Prostate gland (tissue), 2 donors: ENCODE data around the gene IL12RB1. TPM values are rescaled to one million over a fixed set of nuclear protein-coding genes. Genes with fewer than 3 reads are reported as not detected.

ENCODE experiments used
- DNase-seq: peaks from one replicate; pipeline ENCODE4 v3.0.0-alpha.2; 2019; ENCODE audit warnings: low spot score
- H3K27ac ChIP-seq, 2 donors: fragments of 200-600 bp; sonication (generic); 2 replicates each; pipeline ENCODE4 v1.5.1; 2017 to 2019
- H3K27me3 ChIP-seq: fragments of 200-600 bp; sonication (generic); replicated peaks from 2 replicates; pipeline ENCODE4 v1.5.1; 2019; ENCODE audit not compliant: insufficient read depth
- H3K36me3 ChIP-seq, 2 donors: fragments of 200-600 bp; sonication (generic); 1 replicate in 1 of 2; 2 replicates in 1 of 2; pipeline versions ENCODE4 v1.5.1 to v1.8.1; 2017 to 2019
- H3K4me1 ChIP-seq: fragments of 200-600 bp; sonication (generic); replicated peaks from 2 replicates; pipeline ENCODE4 v1.5.1; 2019
- H3K4me3 ChIP-seq, 2 donors: fragments of 200-600 bp; sonication (generic); 2 replicates each; pipeline ENCODE4 v1.5.1; 2017 to 2019
- H3K9me3 ChIP-seq: fragments of 200-600 bp; sonication (generic); 2 replicates; pipeline ENCODE4 v1.5.1; 2017
- POLR2A ChIP-seq: fragments of 450-650 bp; IDR thresholded peaks from one replicate; pipeline ENCODE4 v1.6.1; 2016; ENCODE audit warnings: antibody characterized with exemption, mild to moderate bottlenecking
- POLR2AphosphoS5 ChIP-seq: sonication (generic); formaldehyde crosslinking; IDR thresholded peaks from one replicate; pipeline ENCODE4 v1.6.1; 2017; ENCODE audit warnings: antibody characterized with exemption
- WGBS: methylation state at CpG from one replicate; pipeline ENCODE4 v1.1.5; 2018; 5-methylcytosine and 5-hydroxymethylcytosine counted together
- intact Hi-C: fragments of 100-400 bp; cut with DNase I; formaldehyde crosslinking; loops from one replicate; pipeline ENCODE4 v1.14.2; 2022
- total RNA-seq, 2 donors: library from RNA; depleted of rRNA; stranded (reverse); fragments of >200 nt; gene quantifications; one replicate each; pipeline ENCODE4 v1.1.0, GENCODE V29; 2016
- TF ChIP-seq, protein P1 (sequence below), 4 experiments: fragments of 200-600 bp in 2 of 4; fragments of 450-650 bp in 2 of 4; sonication (generic) in 2 of 4; IDR thresholded peaks; 1 replicate in 3 of 4; 2 replicates in 1 of 4; pipeline ENCODE4 v1.5.1; 2016 to 2019; ENCODE audit warnings: antibody characterized with exemption in 4 of 4, mild to moderate bottlenecking in 2 of 4, moderate library complexity in 2 of 4

Gene IL12RB1
- total RNA-seq, 2 donors from 2014 or later, result 0.62 to 0.73 TPM

DNA sequence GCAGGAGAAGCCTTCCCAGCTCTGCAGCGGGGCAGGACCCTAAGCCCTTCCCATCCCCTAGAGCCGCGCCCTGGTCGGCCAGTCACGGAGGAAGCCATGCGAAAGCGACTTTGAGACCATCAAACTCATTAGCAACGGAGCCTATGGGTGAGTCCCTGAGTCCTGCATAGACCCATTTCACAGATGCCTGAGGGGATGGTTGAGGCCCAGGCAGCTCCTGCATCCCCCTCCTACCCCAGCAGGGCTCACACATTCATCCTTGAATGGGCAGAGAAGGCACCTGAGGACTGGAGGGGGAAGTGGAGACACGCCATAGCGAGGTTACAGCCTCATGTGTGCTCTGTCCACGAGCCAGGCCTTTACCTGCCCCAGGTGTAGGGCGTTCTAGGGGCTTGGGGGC lies 42.1 kb upstream of the IL12RB1 start:
- 88% methylated on average over 12 of the region's 12 CpGs for WGBS
- DNase-seq, result no peak
- Histone ChIP-seq H3K9me3 (no peaks in the 10 kb centered on the region), H3K4me3 (no peak overlapping the region), H3K27me3 (no peaks in the 10 kb centered on the region), H3K27ac (no peak overlapping the region), H3K4me1 (no peaks in the 10 kb centered on the region), H3K36me3 (no peaks in the 10 kb centered on the region)
- intact Hi-C loops, result no loop called here
- TF ChIP-seq, protein P1, sequence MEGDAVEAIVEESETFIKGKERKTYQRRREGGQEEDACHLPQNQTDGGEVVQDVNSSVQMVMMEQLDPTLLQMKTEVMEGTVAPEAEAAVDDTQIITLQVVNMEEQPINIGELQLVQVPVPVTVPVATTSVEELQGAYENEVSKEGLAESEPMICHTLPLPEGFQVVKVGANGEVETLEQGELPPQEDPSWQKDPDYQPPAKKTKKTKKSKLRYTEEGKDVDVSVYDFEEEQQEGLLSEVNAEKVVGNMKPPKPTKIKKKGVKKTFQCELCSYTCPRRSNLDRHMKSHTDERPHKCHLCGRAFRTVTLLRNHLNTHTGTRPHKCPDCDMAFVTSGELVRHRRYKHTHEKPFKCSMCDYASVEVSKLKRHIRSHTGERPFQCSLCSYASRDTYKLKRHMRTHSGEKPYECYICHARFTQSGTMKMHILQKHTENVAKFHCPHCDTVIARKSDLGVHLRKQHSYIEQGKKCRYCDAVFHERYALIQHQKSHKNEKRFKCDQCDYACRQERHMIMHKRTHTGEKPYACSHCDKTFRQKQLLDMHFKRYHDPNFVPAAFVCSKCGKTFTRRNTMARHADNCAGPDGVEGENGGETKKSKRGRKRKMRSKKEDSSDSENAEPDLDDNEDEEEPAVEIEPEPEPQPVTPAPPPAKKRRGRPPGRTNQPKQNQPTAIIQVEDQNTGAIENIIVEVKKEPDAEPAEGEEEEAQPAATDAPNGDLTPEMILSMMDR (IDR thresholded peaks at IDR 0.05), result no peak
- TF ChIP-seq POLR2A (no peak), POLR2AphosphoS5 (no peak)

DNA sequence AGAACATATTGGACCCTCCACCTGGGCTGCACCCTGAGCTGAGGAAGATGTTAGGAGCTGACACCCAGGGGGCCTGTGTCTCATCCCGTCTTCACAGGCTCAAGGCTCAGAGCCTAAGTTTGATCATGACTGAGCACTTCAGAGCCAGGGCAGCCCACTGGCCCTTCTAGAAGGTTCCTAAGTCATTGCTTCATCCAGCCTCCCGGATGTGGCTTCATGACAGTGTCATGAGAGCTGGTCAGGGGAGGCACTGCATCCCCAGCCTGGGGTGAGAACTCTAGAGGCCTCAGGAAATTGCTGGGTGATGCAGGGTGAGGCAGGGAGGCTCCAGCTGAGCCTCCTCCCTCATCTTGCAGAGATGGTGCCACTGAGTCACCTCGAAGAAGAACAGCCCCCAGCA lies 41.3 kb upstream of the IL12RB1 start:
- intact Hi-C loops, result no loop called here
- WGBS, result 79% methylated on average over 3 of the region's 3 CpGs
- TF ChIP-seq POLR2A, result no peak
- TF ChIP-seq POLR2AphosphoS5, result no peak
- TF ChIP-seq, protein P1 (IDR thresholded peaks at IDR 0.05), result no peak
- DNase-seq, result no peak
- Histone ChIP-seq H3K9me3 (no peaks in the 10 kb centered on the region), H3K27me3 (no peaks in the 10 kb centered on the region), H3K27ac (no peak overlapping the region), H3K4me1 (no peaks in the 10 kb centered on the region), H3K4me3 (no peak overlapping the region), H3K36me3 (no peaks in the 10 kb centered on the region)

DNA sequence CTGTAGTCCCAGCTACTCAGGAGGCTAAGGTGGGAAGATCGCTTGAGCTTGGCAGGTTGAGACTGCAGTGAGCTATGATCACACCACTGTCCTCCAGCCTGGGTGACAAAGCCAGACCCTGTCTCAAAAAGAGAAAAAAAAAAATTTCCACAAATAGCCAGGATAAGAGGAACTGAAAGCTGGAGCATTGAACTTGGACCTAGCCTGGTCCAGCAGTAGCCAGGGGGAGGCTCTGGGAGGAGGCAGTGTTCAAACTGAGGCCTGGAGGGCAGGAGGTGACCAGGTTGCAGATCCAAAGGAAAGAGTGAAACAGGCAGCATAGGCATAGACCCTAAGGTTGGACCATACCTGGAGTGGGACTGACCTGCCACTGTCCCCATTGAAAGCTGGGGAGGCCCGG lies 39.4 kb upstream of the IL12RB1 start:
- Histone ChIP-seq H3K27me3 (no peaks in the 10 kb centered on the region), H3K27ac (no peak overlapping the region), H3K36me3 (no peaks in the 10 kb centered on the region), H3K9me3 (no peaks in the 10 kb centered on the region), H3K4me1 (no peaks in the 10 kb centered on the region), H3K4me3 (no peak overlapping the region)
- WGBS, result 100% methylated on average over 2 of the region's 2 CpGs
- intact Hi-C loops, result no loop called here
- DNase-seq, result no peak
- TF ChIP-seq, protein P1 (IDR thresholded peaks at IDR 0.05), result no peak
- TF ChIP-seq POLR2A (no peak), POLR2AphosphoS5 (no peak)

DNA sequence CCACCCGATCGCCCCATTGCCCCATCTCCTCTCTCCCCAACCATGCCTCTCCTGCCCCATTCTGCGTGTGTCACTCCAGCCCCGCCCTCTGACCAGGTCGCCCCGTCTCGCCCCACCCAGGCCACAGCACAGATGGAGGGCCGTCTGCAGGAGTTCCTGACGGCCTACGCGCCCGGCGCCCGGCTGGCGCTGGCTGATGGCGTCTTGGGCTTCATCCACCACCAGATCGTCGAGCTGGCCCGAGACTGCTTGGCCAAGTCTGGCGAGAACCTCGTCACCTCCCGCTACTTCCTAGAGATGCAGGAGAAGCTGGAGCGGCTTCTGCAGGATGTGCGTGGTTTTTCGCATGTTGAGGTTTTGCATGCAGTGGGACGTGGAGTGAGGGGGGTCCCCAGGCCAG lies 37.1 kb upstream of the IL12RB1 start:
- no peaks in the 10 kb centered on the region for H3K27me3 ChIP-seq
- H3K4me1 ChIP-seq, result no peaks in the 10 kb centered on the region
- WGBS, result 78% methylated on average over 26 of the region's 26 CpGs
- H3K9me3 ChIP-seq, result no peaks in the 10 kb centered on the region
- DNase-seq, result no peak
- H3K36me3 ChIP-seq, result no peaks in the 10 kb centered on the region
- no peak for TF ChIP-seq POLR2A
- TF ChIP-seq, protein P1 (IDR thresholded peaks at IDR 0.05), result no peak
- no peak for TF ChIP-seq POLR2AphosphoS5
- H3K27ac ChIP-seq, result no peak overlapping the region
- no peak overlapping the region for H3K4me3 ChIP-seq
- intact Hi-C loops, result no loop called here

DNA sequence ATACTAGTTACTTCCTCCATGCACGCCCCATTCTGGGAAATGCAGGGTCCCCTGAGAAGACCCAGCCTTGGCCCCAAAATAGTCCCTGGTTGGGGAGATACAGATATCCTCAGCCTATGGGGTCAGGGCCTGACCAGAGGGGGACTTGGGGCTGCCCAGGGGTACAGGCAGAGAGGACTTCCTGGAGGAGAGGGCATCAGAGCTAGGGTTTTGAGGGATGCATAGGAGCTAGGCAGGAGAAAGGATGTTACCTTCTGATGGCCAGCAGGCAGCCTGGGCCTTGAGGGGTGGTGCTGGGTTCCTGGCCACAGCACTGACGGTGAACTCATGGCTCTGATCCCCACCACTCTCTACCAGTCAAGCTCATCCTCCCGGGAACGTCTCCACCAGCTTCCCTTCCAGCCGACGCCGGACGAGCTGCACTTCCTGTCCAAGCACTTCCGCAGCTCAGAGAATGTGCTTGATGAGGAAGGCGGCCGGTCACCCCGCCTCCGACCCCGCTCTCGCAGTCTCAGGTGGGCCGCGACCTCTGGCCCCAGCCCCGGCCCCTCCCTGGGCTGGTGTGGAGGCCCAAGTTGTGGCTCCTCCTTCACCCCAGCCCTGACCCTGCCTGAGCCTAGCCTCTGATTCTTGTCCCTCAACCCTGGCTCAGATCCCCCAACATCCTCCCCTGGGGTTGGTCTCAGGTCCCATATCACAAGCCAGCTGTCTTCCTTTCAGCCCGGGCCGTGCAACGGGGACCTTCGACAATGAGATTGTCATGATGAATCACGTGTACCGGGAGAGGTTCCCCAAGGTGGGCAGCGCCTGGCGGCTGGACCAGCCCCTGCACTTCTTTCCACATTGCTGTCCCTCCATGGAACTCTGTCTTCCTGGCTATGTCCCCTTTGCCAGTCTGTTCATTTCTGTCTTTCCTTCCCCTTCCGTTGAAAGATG lies 36.4 kb upstream of the IL12RB1 start:
- Histone ChIP-seq H3K36me3 (no peaks in the 10 kb centered on the region), H3K4me3 (no peak overlapping the region), H3K9me3 (no peaks in the 10 kb centered on the region), H3K27ac (no peak overlapping the region), H3K27me3 (no peaks in the 10 kb centered on the region), H3K4me1 (no peaks in the 10 kb centered on the region)
- 88% methylated on average over 27 of the region's 27 CpGs for WGBS
- intact Hi-C loops, result no loop called here
- no peak for DNase-seq
- TF ChIP-seq, protein P1 (IDR thresholded peaks at IDR 0.05), result no peak
- TF ChIP-seq POLR2A, result no peak
- TF ChIP-seq POLR2AphosphoS5, result no peak
